ENCODE results near the gene SOAT1. TPM values are rescaled to one million over a fixed set of nuclear protein-coding genes. Genes with fewer than 3 reads are reported as not detected.

SOAT1 gene
- total RNA-seq, 2 donors from 2014 or later, result 19.1 to 25.4 TPM

- H3K9me3 ChIP-seq, result no peaks in the 10 kb centered on the region
- no peak overlapping the region for H3K4me3 ChIP-seq
- 91 to 98% methylated on average over 5 of the region's 5 CpGs for whole genome bisulfite sequencing, 2 donors
- TF ChIP-seq, protein P1, sequence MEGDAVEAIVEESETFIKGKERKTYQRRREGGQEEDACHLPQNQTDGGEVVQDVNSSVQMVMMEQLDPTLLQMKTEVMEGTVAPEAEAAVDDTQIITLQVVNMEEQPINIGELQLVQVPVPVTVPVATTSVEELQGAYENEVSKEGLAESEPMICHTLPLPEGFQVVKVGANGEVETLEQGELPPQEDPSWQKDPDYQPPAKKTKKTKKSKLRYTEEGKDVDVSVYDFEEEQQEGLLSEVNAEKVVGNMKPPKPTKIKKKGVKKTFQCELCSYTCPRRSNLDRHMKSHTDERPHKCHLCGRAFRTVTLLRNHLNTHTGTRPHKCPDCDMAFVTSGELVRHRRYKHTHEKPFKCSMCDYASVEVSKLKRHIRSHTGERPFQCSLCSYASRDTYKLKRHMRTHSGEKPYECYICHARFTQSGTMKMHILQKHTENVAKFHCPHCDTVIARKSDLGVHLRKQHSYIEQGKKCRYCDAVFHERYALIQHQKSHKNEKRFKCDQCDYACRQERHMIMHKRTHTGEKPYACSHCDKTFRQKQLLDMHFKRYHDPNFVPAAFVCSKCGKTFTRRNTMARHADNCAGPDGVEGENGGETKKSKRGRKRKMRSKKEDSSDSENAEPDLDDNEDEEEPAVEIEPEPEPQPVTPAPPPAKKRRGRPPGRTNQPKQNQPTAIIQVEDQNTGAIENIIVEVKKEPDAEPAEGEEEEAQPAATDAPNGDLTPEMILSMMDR (IDR thresholded peaks at IDR 0.05), result no peak
- TF ChIP-seq POLR2A (IDR thresholded peaks at IDR 0.05), result no peak
- no peak overlapping the region for H3K27ac ChIP-seq
- intact Hi-C loops (cut with DNase I), result no loop called here
- DNase-seq (no peak), ATAC-seq (no peak)
- no peaks in the 10 kb centered on the region for H3K27me3 ChIP-seq
- H3K4me1 ChIP-seq, result no peaks in the 10 kb centered on the region
- no peaks in the 10 kb centered on the region for H3K36me3 ChIP-seq (replicated peaks in 1 of 2; ENCODE audit: insufficient read depth in 1 of 2, low read depth in 2 of 2)
These were observed 14.7 kb upstream of the SOAT1 start for GRCh38 chr1:179278920-179279319.

GRCh38 chr1:179283992-179284391 lies 9.6 kb upstream of the SOAT1 start:
- no peak for TF ChIP-seq POLR2A (IDR thresholded peaks at IDR 0.05)
- TF ChIP-seq, protein P1 (IDR thresholded peaks at IDR 0.05), result no peak
- ATAC-seq (no peak), DNase-seq (no peak)
- Histone ChIP-seq H3K27me3 (no peaks in the 10 kb centered on the region), H3K27ac (no peak overlapping the region), H3K4me1 (peaks cover 21% of the 10 kb centered on the region), H3K36me3 (replicated peaks in 1 of 2; ENCODE audit: insufficient read depth in 1 of 2, low read depth in 2 of 2) (no peaks in the 10 kb centered on the region), H3K4me3 (no peak overlapping the region), H3K9me3 (no peaks in the 10 kb centered on the region)
- WGBS, 2 donors, result 81 to 84% methylated on average over 2 of the region's 2 CpGs
- intact Hi-C loops (cut with DNase I), result no loop called here

DNA sequence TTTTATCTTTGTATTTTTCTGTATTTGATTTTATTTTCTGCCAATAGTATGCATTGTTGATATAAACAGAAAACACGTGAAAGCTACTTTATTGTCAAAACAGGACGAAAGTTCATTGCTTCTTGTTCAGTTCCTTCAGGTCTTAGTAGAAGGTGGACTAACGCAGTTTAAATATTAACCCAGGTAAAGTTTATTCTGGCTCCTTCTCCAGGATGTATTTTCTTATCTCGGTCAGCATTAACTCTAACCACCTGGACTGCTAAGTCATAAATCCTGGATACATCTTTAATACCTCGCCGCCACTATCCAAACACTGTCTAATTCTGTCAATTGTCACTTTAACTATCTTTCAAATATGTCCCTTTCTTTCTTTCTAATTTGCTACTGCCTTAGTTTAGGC lies 5.7 kb upstream of the SOAT1 start:
- 8 to 18% methylated on average over 6 of the region's 6 CpGs for WGBS, 2 donors
- Histone ChIP-seq H3K27me3 (no peaks in the 10 kb centered on the region), H3K27ac (peak overlapping the region; percentile 42 to 85 (median 64)), H3K4me3 (no peak overlapping the region), H3K4me1 (peaks cover 43% of the 10 kb centered on the region), H3K9me3 (no peaks in the 10 kb centered on the region), H3K36me3 (replicated peaks in 1 of 2; ENCODE audit: insufficient read depth in 1 of 2, low read depth in 2 of 2) (no peaks in the 10 kb centered on the region)
- TF ChIP-seq, protein P1 (IDR thresholded peaks at IDR 0.05), result no peak
- no peak for TF ChIP-seq POLR2A (IDR thresholded peaks at IDR 0.05)
- DNase-seq (peak in 1 of 4 donors; percentile 13), ATAC-seq (peak; percentile 90)
- intact Hi-C loops (cut with DNase I), result no loop called here

GRCh38 chr1:179288977-179289376 lies 4.6 kb upstream of the SOAT1 start:
- whole genome bisulfite sequencing, 2 donors, result 14 to 31% methylated on average over 2 of the region's 2 CpGs
- Histone ChIP-seq H3K27ac (peak overlapping the region in 3 of 4 donors; percentile 57 to 85 (median 71)), H3K4me3 (no peak overlapping the region), H3K4me1 (peaks cover 48% of the 10 kb centered on the region), H3K9me3 (no peaks in the 10 kb centered on the region), H3K27me3 (no peaks in the 10 kb centered on the region), H3K36me3 (replicated peaks in 1 of 2; ENCODE audit: insufficient read depth in 1 of 2, low read depth in 2 of 2) (no peaks in the 10 kb centered on the region)
- TF ChIP-seq, protein P1 (IDR thresholded peaks at IDR 0.05), result no peak
- no peak for TF ChIP-seq POLR2A (IDR thresholded peaks at IDR 0.05)
- DNase-seq (no peak), ATAC-seq (no peak)
- intact Hi-C loops (cut with DNase I), result no loop called here

- peak overlapping the region in 3 of 4 donors; percentile 92 to 94 (median 94) for H3K27ac ChIP-seq
- no peaks in the 10 kb centered on the region for H3K9me3 ChIP-seq
- peak; percentile 13 for ATAC-seq
- H3K36me3 ChIP-seq (replicated peaks in 1 of 2; ENCODE audit: insufficient read depth in 1 of 2, low read depth in 2 of 2), result no peaks in the 10 kb centered on the region
- H3K4me1 ChIP-seq, result peaks cover 46% of the 10 kb centered on the region
- 63 to 66% methylated on average over 2 of the region's 2 CpGs for WGBS, 2 donors
- H3K4me3 ChIP-seq, result no peak overlapping the region
- no peaks in the 10 kb centered on the region for H3K27me3 ChIP-seq
- intact Hi-C loops (cut with DNase I), result no loop called here
- TF ChIP-seq POLR2A (IDR thresholded peaks at IDR 0.05), result peak in 2 of 3 donors; percentile 49 to 58
- TF ChIP-seq, protein P1 (IDR thresholded peaks at IDR 0.05), result no peak
- DNase-seq, result peak in 1 of 4 donors; percentile 11
These were observed 1.7 kb downstream of the SOAT1 start for GRCh38 chr1:179295164-179295755.

Data from body of pancreas (tissue), 4 donors.